GM19455 (cell line): ENCODE measurements around the gene FBLN1.
"Not testable (repeated sequence)": the region's sequence is repeated elsewhere in the genome, so short reads cannot be mapped to it uniquely, and the experiment has no call there.

ENCODE experiments used
- ATAC-seq: cut with Tn5 transposase; IDR thresholded peaks from one replicate; pipeline ENCODE4 v1.9.1; 2021; ENCODE audit not compliant: unreplicated experiment

The FBLN1 gene

GRCh38 chr22:45546333-45547015 lies 43.8 kb downstream of the FBLN1 start:
- ATAC-seq, result no peak

DNA sequence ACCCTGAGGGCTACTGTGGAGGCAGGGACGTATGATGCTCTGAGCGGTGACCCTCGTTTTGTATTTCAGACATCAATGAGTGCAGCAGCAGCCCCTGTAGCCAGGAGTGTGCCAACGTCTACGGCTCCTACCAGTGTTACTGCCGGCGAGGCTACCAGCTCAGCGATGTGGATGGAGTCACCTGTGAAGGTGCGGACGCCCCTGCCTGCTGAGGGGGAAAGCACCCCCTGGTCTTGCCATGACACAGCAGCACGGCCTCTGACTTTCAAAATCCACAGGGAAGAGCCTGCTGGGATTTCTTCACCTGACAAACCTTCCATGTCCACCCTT lies 44.3 kb downstream of the FBLN1 start:
- no peak for ATAC-seq

DNA sequence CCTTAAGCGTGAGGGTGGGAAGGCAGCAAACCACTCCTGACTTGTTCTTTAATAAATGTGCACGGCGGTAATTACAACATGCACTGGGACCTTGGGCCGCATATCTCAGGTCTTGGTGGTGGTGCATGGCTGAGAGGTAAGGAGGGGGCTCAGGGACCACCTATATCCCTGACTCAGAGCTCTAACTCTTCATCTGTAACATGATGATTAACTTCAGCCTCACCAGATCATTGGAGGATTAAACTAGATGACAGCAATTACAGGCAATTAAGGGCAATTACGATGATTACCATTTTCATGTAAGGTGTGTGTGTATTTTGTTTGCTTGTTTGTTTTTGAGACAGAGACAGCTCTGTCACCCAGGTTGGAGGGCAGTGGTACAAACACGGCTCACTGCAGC lies 45.0 kb downstream of the FBLN1 start:
- no peak for ATAC-seq

DNA sequence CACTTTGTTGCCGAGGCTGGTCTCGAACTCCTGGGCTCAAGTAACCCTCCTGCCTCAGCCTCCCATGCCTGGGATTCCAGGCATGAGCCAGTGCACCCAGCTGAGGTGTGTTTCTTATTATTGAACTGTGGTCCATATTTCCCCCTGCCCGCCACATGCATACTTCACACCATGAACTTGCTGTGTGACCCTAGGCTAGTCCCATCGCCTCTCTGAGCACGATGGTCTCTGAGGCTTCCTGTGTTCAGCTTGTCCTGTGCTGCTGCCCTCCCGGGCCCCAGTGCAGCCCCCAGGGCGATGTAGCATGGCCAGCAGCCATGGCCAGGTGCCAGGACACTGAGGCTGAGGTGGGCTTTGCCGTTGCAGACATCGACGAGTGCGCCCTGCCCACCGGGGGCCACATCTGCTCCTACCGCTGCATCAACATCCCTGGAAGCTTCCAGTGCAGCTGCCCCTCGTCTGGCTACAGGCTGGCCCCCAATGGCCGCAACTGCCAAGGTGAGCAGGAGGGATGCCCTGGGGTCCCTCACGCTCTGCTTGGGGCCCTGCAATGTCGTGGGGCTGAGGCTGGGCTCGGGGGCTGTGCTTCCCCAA lies 45.7 kb downstream of the FBLN1 start:
- ATAC-seq, result no peak

DNA sequence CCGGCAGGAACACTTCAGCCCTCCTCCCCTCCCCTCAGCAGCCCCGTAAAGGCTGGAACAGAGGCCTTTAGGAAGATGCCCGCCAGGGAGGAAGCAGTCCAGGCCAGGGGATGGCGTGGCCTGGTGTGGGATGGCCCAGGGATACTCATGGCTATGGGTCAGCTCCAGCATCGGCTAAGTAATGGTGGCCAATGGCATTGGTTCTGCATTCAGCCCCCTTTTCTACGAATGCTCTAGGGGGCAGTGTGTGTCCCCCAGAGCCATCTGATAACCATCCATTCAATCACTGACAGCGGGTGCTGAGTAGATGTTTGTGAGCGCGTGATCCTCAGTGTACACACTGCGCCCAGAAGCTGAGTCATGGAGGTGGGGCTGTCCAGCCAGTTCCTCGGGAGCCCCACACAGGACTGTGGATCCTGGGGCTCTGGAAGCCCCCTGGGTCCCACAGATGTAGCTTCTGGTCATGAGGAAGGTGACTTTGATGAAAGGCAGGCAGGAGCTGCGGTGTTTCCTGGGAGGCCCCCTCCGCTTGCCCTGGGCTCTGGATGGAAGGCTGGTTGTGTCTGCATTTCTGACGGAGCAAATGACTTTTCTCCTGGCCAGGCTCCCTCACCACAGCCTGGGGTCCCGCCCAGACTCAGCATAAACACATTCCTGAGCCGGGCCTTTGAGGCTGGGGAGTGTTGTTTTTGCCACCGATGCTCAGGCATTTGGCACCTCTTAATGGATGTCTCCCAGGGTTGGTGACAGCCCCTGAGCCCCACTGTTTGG lies 46.5 kb downstream of the FBLN1 start:
- ATAC-seq, result no peak

DNA sequence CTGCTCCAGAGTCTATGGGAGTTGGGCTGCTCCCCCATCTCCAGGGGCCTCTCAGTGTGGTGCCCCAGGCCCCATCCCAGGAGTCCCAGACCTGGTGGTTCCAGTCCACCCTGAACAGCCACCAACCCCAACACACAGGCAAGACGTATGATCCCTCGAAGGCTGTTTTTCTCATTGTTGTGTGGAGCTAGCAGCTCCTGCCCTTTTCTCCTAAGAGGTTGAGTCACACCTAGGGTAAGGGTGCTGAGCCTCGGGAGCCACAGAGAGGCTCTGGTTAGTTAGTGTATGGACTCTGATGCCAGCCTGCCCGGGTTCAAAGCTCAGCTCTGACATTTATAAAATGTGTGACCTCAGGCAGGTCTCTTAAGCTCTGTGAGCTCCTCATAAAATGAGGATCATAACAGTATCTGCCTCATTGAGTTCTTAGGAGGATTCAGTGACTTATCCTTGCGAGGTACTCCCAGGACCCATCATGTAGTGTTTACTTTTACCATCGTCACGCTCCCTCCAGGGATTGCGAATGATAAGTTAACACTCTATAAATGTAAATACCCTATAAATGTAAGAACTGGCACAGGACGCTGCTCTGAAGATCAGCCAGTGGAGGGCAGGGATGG lies 47.2 kb downstream of the FBLN1 start:
- ATAC-seq, result no peak

DNA sequence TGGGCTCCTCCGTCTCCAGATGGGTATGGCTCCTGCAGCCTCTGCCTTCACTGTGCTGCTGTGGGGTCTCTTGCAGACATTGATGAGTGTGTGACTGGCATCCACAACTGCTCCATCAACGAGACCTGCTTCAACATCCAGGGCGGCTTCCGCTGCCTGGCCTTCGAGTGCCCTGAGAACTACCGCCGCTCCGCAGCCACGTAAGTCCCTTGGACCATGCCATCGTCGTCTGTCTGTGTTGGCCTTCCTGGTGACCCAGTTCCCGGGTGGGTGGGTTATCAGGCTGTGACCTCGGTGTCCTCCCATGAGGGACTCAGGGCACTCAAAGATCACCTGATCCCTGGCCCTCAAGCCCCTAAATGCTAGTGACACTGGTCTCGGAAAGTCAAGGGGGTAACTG lies 47.7 kb downstream of the FBLN1 start:
- no peak for ATAC-seq

GRCh38 chr22:45550891-45551290 lies 48.2 kb downstream of the FBLN1 start:
- no peak for ATAC-seq

GRCh38 chr22:45551310-45552016 lies 48.8 kb downstream of the FBLN1 start:
- ATAC-seq, result no peak

DNA sequence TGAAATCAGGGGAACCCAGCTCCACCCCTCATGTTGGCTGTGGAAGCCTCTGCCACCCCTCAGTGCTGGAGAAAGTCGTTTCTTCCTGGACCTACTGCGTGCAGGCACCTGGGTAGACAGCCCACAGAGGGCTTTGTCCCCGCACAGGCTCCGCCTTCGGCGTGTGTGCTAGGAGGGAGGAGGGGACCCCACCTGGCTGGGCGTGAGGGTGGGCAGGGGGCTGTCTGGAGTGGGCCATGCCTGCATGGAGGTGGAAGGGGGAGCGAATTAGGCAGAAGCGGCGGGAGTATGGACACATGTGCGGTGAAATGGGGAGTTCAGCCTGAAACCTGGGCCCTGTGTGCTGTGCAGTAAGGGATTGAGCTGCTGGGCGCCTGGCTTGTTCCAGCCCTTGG lies 49.3 kb downstream of the FBLN1 start:
- no peak for ATAC-seq

DNA sequence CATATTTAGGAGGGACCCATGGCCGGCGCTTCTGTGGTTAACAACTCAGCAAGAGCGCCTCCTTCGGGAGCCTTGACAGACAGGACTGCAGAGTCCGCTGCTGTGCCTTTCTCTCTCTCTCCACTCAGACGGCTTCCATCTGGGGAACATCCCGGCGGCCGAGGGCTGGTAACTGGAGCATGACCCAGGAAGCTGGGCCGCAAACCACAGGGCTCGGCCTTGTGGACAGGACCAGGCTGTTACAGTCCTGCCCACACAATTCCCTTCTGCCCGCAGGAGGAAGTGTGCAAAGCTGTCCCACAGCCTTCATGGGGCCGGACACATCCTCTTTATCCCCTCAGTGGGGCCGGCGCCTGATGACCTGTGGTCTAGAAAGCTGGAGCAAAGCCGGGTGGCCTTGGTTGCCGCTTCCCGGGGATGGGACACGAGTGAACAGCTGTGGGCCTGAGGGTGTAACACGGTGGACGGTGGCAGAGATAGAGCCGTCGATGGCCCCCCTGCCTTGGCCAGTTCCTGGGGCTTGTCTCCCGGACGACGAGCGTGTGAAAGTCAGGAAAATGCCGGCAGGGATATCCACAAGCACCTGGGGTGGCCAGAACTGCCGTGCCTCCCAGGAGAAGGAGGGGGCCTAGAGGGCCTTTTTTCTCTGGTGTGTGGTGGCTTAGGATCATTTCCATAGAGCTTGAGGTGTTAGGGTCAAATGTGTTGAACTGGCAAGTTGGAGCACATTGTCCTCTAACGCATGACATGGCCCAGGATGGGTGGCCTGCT lies 50.1 kb downstream of the FBLN1 start:
- ATAC-seq, result no peak

DNA sequence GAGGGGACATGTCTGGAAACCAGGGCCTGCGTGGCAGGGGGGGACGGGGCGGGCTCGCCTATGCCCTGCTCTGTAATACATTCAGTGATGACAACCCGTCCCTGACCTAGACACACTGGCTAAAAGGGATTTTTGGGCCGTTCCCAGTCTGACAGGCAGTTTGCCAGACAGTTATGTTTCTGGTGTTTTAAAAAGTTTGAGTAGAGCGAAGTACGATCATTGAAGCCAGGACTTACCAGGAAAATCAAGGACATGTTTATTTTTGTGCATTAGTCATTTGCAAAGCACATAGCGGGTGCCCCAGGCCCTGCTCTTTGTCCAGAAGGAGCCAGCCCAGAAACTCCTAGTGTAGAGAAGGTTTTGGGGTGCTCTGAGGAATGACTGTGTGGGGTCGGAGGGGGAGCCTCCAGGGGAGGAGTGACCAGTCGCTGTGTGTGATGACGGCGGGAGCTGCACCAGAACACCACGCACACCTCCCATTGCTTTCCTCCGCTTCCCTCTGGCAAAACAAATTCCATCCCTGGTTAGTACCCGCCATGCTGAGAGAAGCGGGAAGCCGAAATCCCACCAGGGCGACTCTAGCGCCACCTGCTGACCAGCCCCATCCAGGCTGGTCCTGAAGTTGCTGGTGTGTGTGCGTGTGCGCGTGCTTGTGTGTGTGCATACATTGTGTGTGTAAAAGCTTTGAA lies 50.8 kb downstream of the FBLN1 start:
- no peak for ATAC-seq

DNA sequence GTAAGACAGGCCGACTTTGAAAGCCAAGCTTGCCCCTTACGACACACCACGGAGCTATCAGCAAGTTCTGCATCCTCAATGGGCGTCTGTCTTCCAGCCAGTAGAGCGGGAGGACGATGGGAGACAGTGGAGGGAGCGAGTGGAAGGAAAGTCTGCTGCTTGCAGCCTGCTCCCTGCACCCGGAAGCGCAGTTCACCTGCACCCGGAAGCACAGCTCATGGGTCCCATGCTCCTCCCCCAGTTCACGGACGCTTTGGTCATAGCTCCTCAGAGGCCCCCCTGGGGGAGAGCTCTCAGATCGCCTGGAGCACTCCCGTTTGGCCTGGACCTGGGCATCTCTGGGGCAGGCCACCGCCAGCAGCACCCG lies 51.3 kb downstream of the FBLN1 start:
- no peak for ATAC-seq

DNA sequence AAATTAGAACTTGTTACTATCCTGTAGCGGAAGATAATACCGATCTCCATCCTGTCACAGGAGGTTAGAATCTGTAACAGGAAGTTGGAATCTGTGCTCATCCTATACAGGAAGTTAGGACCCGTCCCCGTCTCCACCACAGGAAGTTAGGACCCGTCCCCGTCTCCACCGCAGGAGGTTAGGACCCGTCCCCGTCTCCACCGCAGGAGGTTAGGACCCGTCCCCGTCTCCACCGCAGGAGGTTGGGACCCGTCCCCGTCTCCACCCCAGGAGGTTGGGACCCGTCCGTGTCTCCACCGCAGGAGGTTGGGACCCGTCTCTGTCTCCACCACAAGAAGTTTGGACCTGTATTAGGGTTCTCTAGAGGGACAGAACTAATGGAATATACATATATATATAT lies 52.2 kb downstream of the FBLN1 start:
- ATAC-seq, result no peak

DNA sequence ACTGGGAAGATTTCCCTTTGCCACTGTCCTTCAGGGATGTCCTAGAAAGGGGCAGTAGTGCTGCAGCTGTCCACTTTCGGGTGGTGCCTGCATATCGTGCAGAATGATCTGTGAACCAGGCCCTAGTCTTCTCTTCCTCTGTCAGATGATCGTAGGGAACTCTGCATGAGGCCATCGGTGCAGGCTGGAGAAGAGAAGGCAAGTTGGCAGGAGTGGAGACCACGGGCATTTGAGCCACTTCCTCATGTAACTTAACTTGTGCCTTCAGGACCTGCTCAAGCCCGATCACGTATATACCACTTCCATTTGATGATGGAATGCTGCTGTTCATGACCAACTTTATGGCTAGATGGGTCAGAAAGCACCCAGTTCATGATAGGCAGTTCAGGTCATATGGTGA lies 55.2 kb downstream of the FBLN1 start:
- ATAC-seq, result not testable (repeated sequence)

GRCh38 chr22:45560092-45560491 lies 57.4 kb downstream of the FBLN1 start:
- not testable (repeated sequence) for ATAC-seq

- not testable (repeated sequence) for ATAC-seq
Observed at GRCh38 chr22:45560761-45561160, 58.1 kb downstream of the FBLN1 start.

- ATAC-seq, result no peak
Observed at GRCh38 chr22:45562102-45562501, 59.4 kb downstream of the FBLN1 start.

GRCh38 chr22:45562537-45563361 lies 60.1 kb downstream of the FBLN1 start:
- no peak for ATAC-seq
